Measurements from ENCODE around the gene SKAP2. TPM values are rescaled to one million over a fixed set of nuclear protein-coding genes. Genes with fewer than 3 reads are reported as not detected.

Gene SKAP2
- total and polyA plus RNA-seq, 2 of the 4 experiments (the other 2 are of a cell fraction), result 5.7 to 7.4 TPM

- DNase-seq (no peak), ATAC-seq (ENCODE audit: low read depth) (no peak)
- Histone ChIP-seq H4K20me1 (ENCODE audit: insufficient read depth, low read length) (no peaks in the 10 kb centered on the region), H3K14ac (replicated peaks; ENCODE audit: low read depth, low read length) (no peak overlapping the region), H3K4me2 (ENCODE audit: low read depth, low read length) (no peak overlapping the region), H3K9me1 (ENCODE audit: insufficient read depth, low read length) (no peaks in the 10 kb centered on the region; the same call in 1 of the 2 replicates), H3K4ac (ENCODE audit: low read depth, low read length) (no peak overlapping the region), H2AK5ac (ENCODE audit: low read depth, low read length) (no peak overlapping the region), H2BK5ac (ENCODE audit: low read depth, low read length, poor library complexity, severe bottlenecking) (no peak overlapping the region), H3K27ac (ENCODE audit: insufficient read depth, low read length) (no peak overlapping the region), H3K27me3 (ENCODE audit: control insufficient read depth, insufficient read depth, low read length) (no peaks in the 10 kb centered on the region), H3K23ac (ENCODE audit: low read depth, low read length) (no peak overlapping the region), H2BK120ac (ENCODE audit: low read depth, low read length) (no peak overlapping the region), H4K5ac (ENCODE audit: low read depth, low read length) (no peak overlapping the region), H2BK15ac (ENCODE audit: low read depth, low read length) (no peak overlapping the region), H3K79me1 (ENCODE audit: low read depth in 1 of 2, low read length in 2 of 2) (no peaks in the 10 kb centered on the region), H3K9me3 (ENCODE audit: control insufficient read depth, insufficient read depth, low read length) (no peaks in the 10 kb centered on the region), H3K18ac (ENCODE audit: low read depth, low read length) (no peak overlapping the region), H3K56ac (ENCODE audit: extremely low read depth, insufficient read depth, low read length) (no peak overlapping the region), H3K9ac (ENCODE audit: low read depth, low read length) (no peak overlapping the region), H3K4me1 (ENCODE audit: control insufficient read depth, insufficient read depth, low read length) (peaks cover 4% of the 10 kb centered on the region), H2AFZ (replicated peaks; ENCODE audit: low read length, poor library complexity) (no peak overlapping the region), H2BK20ac (ENCODE audit: low read depth, low read length) (no peak overlapping the region), H4K8ac (ENCODE audit: low read depth in 2 of 2, low read length in 2 of 2) (no peak overlapping the region), H2AK9ac (replicated peaks; ENCODE audit: low read depth, low read length, poor library complexity) (no peak overlapping the region), H3K36me3 (ENCODE audit: control insufficient read depth, insufficient read depth, low read length) (no peaks in the 10 kb centered on the region), H4K91ac (ENCODE audit: insufficient read depth, low read depth, low read length) (no peak overlapping the region), H3K4me3 (ENCODE audit: insufficient read depth, low read depth, low read length) (no peak overlapping the region)
- TF ChIP-seq CTCF (conservative IDR thresholded peaks at IDR 0.05; ENCODE audit: low read depth, low read length), result no peak
- TF ChIP-seq RCOR1 (IDR thresholded peaks at IDR 0.05; ENCODE audit: insufficient replicate concordance, low read length), result no peak
- no peak for TF ChIP-seq FOS (IDR thresholded peaks at IDR 0.05; ENCODE audit: low read depth, low read length)
- TF ChIP-seq BHLHE40 (IDR thresholded peaks at IDR 0.05; ENCODE audit: low read depth, low read length), result no peak
- no peak for TF ChIP-seq USF2 (IDR thresholded peaks at IDR 0.05; ENCODE audit: low read depth, low read length)
- TF ChIP-seq RAD21 (IDR thresholded peaks at IDR 0.05; ENCODE audit: low read length), result no peak
- TF ChIP-seq CEBPB (IDR thresholded peaks at IDR 0.05; ENCODE audit: low read depth, low read length), result no peak
- TF ChIP-seq MAFK (IDR thresholded peaks at IDR 0.05; ENCODE audit: low read depth, low read length), result no peak
- no peak for TF ChIP-seq POLR2A (IDR thresholded peaks at IDR 0.05; ENCODE audit: low read depth, low read length)
- no peak for TF ChIP-seq NFE2L2 (IDR thresholded peaks at IDR 0.05; ENCODE audit: low read depth, low read length)
- no peak for TF ChIP-seq CHD1 (IDR thresholded peaks at IDR 0.05; ENCODE audit: low read depth, low read length)
- TF ChIP-seq MXI1 (IDR thresholded peaks at IDR 0.05; ENCODE audit: borderline replicate concordance, low read depth, low read length), result no peak
- TF ChIP-seq SMC3 (IDR thresholded peaks at IDR 0.05; ENCODE audit: low read depth, low read length), result no peak
- TF ChIP-seq ELK1 (IDR thresholded peaks at IDR 0.05; ENCODE audit: borderline replicate concordance, low read depth, low read length), result no peak
- no peak for TF ChIP-seq RFX5 (IDR thresholded peaks at IDR 0.05; ENCODE audit: low read depth, low read length)
- no peak for TF ChIP-seq MAZ (IDR thresholded peaks at IDR 0.05; ENCODE audit: borderline replicate concordance, low read depth, low read length)
- no TSS peak for BruUV-seq (replicated peaks)
- dilution Hi-C loops (cut with HindIII; ENCODE audit: low sequenced_read_pairs, unreplicated experiment) (no loop called here), intact Hi-C loops (cut with micrococcal nuclease) (no loop called here), in situ Hi-C loops (cut with MboI; ENCODE audit: low sequenced_read_pairs) (no loop called here)
- 80% methylated on average over 3 of the region's 5 CpGs; no CpG with 5 or more reads in 1 of the 2 experiments for WGBS, 2 experiments (ENCODE audit: extremely low coverage in 2 of 2, insufficient read length in 1 of 2)
- ChIA-PET CTCF (interaction anchor here (1.4 kb wide), 1 partner anchor 443 kb away, joined by 4 read pairs; the partner anchor contains the start of gene HOXA5), POLR2A (ENCODE audit: unreplicated experiment) (interaction anchor here (1.0 kb wide), 1 partner anchor 414 kb away, joined by 3 read pairs; no protein-coding TSS in a partner anchor)
These were observed 164.0 kb downstream of the SKAP2 start for GRCh38 chr7:26700386-26700785.
